Upper lobe of right lung (tissue), 1 donor: ENCODE measurements around the gene TCF7L1. TPM values are rescaled to one million over a fixed set of nuclear protein-coding genes. Genes with fewer than 3 reads are reported as not detected.
"Not testable (repeated sequence)": the region's sequence is repeated elsewhere in the genome, so short reads cannot be mapped to it uniquely, and the experiment has no call there.

Experiments used
- ATAC-seq: fragments of 200-7000 bp; cut with Tn5 transposase; one replicate; pipeline ENCODE4 v1.9.1; 2020; ENCODE audit warnings: mild to moderate bottlenecking, moderate library complexity
- DNase-seq: peaks from one replicate; pipeline ENCODE4 v3.0.0-alpha.2; 2020
- H3K27ac ChIP-seq: fragments of 200-600 bp; one replicate; pipeline ENCODE4 v1.8.0; 2022
- H3K27me3 ChIP-seq: fragments of 200-600 bp; one replicate; pipeline ENCODE4 v1.8.0; 2022; ENCODE audit warnings: mild to moderate bottlenecking
- H3K36me3 ChIP-seq: fragments of 200-600 bp; one replicate; pipeline ENCODE4 v1.8.0; 2022
- H3K4me1 ChIP-seq: fragments of 200-600 bp; one replicate; pipeline ENCODE4 v1.8.0; 2022
- H3K4me3 ChIP-seq: fragments of 200-600 bp; one replicate; pipeline ENCODE4 v1.8.0; 2022; ENCODE audit warnings: mild to moderate bottlenecking
- H3K9me3 ChIP-seq: fragments of 200-600 bp; one replicate; pipeline ENCODE4 v1.8.0; 2022
- intact Hi-C: fragments of 100-400 bp; cut with DNase I; formaldehyde crosslinking; loops from one replicate; pipeline ENCODE4 v1.11.0; 2022
- total RNA-seq: library from RNA; stranded (reverse); fragmentation: NEBNext Ultra II Directional; extraction: Animal tissue kit (Norgen Biotek cat#: 25700); gene quantifications from one replicate; pipeline ENCODE4 v1.2.1, GENCODE V29; 2021
- TF ChIP-seq, protein P1 (sequence below): fragments of 200-600 bp; IDR thresholded peaks from one replicate; pipeline ENCODE4 v1.8.0; 2022; ENCODE audit warnings: antibody characterized with exemption
- donor health status: DM: no; HTN: yes; CAD: no; lungs with severe emphysema.

Gene TCF7L1
- total RNA-seq, 1 donor from 2014 or later, result 21.1 TPM

GRCh38 chr2:85329181-85329651 lies 196.0 kb downstream of the TCF7L1 start:
- TF ChIP-seq, protein P1, sequence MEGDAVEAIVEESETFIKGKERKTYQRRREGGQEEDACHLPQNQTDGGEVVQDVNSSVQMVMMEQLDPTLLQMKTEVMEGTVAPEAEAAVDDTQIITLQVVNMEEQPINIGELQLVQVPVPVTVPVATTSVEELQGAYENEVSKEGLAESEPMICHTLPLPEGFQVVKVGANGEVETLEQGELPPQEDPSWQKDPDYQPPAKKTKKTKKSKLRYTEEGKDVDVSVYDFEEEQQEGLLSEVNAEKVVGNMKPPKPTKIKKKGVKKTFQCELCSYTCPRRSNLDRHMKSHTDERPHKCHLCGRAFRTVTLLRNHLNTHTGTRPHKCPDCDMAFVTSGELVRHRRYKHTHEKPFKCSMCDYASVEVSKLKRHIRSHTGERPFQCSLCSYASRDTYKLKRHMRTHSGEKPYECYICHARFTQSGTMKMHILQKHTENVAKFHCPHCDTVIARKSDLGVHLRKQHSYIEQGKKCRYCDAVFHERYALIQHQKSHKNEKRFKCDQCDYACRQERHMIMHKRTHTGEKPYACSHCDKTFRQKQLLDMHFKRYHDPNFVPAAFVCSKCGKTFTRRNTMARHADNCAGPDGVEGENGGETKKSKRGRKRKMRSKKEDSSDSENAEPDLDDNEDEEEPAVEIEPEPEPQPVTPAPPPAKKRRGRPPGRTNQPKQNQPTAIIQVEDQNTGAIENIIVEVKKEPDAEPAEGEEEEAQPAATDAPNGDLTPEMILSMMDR, result no peak
- Histone ChIP-seq H3K27me3 (no peaks in the 10 kb centered on the region), H3K27ac (no peak overlapping the region), H3K9me3 (no peaks in the 10 kb centered on the region), H3K4me1 (peaks cover 24% of the 10 kb centered on the region), H3K4me3 (no peak overlapping the region), H3K36me3 (peaks cover 14% of the 10 kb centered on the region)
- intact Hi-C loops, result no loop called here
- ATAC-seq (no peak), DNase-seq (no peak)

DNA sequence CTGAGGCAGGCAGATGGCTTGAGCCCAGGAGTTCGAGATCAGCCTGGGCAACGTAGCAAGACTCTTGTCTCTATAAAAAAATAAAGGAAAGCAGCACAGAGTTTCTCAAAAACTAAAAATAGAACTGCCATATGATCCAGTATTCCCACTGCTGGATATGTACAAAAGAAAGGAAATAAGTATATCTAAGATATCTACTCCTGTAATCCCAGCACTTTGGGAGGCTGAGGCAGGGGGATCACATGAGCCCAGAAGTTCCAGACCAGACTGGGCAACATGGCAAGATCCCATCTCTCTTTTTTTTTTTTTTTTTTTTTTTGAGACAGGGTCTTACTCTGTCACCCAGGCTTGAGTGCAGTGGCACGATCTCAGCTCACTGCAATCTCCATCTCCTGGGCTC lies 196.5 kb downstream of the TCF7L1 start:
- DNase-seq, H3K9me3 ChIP-seq, H3K27me3 ChIP-seq, H3K4me3 ChIP-seq, intact Hi-C loops, H3K36me3 ChIP-seq, ATAC-seq, H3K27ac ChIP-seq: not testable (repeated sequence)
- peaks cover 19% of the 10 kb centered on the region for H3K4me1 ChIP-seq

DNA sequence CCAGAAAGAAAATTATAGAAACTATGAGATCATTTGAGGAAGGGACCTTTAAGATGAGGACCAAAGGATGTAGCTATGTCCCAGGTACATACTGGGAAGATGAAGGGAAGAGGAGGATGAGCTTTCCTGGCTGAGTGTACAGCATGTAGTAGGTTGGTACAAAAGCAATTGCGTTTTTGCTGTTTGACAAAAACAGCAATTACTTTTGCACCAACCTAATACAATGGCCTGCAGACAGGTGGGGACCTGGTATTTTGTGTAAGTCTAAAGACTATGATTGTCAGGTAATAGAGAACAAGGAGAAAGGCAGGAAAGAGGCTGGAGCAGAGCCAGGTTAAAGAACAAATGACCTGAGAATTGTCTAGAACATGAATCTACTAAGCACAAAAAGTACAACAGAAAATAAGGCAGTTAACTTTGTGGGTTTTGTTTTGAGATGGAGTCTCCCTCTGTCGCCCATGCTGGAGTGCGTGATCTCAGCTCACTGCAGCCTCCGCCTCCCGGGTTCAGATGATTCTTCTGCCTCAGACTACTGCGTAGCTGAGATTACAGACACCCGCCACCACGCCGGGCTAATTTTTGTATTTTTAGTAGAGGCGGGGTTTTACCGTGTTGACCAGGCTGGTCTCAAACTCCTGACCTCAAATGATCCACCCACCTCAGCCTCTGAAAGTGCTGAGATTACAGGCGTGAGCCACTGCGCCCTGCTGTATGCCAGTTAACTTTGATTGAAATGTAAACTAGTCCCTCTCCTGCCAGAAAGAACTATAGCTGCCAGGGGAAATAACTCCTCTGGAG lies 197.8 kb downstream of the TCF7L1 start:
- ATAC-seq (no peak), DNase-seq (no peak)
- Histone ChIP-seq H3K9me3 (no peaks in the 10 kb centered on the region), H3K27ac (no peak overlapping the region), H3K4me3 (no peak overlapping the region), H3K4me1 (peaks cover 6% of the 10 kb centered on the region), H3K27me3 (no peaks in the 10 kb centered on the region), H3K36me3 (no peaks in the 10 kb centered on the region)
- TF ChIP-seq, protein P1, result no peak
- intact Hi-C loops, result no loop called here

- H3K36me3 ChIP-seq, H3K27me3 ChIP-seq, intact Hi-C loops, DNase-seq, H3K4me3 ChIP-seq, H3K4me1 ChIP-seq, H3K9me3 ChIP-seq, ATAC-seq, H3K27ac ChIP-seq: not testable (repeated sequence)
Measured at GRCh38 chr2:85333877-85334276, 200.7 kb downstream of the TCF7L1 start.

- intact Hi-C loops, result no loop called here
- H3K9me3 ChIP-seq, result no peaks in the 10 kb centered on the region
- TF ChIP-seq, protein P1, result no peak
- H3K27me3 ChIP-seq, result no peaks in the 10 kb centered on the region
- no peaks in the 10 kb centered on the region for H3K4me1 ChIP-seq
- no peak overlapping the region for H3K4me3 ChIP-seq
- ATAC-seq (no peak), DNase-seq (no peak)
- H3K27ac ChIP-seq, result no peak overlapping the region
- no peaks in the 10 kb centered on the region for H3K36me3 ChIP-seq
Measured at GRCh38 chr2:85334928-85335327, 201.7 kb downstream of the TCF7L1 start.

DNA sequence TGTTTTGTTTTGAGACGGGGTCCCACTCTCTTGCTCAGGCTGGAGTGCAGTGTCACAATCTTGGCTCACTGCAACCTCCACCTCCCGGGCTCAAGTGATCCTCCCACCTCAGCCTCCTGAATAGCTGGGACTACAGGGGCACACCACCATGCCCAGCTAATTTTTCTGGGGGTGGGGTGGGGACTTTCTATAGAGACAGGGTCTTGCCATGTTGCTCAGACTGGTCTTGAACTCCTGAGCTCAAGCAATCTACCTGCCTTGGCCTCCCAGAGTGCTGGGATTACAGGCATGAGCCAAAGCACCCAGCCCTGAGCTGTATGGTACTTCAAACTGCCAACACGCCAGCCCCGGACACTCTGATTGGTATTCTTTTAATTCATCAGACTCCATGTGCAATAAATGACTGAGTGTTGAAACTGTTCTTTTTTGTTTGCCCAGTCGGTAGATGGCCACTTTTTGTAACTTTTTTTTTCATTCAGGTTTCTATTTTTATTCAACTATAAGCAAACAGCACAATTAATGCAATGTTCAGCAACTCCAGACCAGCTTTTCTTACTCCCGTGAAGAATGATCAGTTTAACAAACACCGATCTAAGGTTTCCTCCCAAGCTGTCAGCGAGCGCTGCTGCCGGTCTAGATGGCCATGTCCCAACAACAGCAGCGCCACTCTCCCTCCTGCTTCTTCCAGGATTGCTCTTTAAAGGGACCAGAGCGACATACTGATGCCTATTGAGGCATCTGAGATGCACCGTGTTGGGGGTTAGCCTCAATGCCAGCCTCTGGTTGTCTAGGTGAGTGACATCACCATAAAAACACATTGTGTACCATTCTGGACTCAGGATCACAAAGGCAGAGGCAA lies 207.1 kb downstream of the TCF7L1 start:
- H3K27ac ChIP-seq, result no peak overlapping the region
- ATAC-seq (peak; percentile 72), DNase-seq (no peak)
- no peaks in the 10 kb centered on the region for H3K4me1 ChIP-seq
- H3K27me3 ChIP-seq, result no peaks in the 10 kb centered on the region
- H3K4me3 ChIP-seq, result no peak overlapping the region
- intact Hi-C loops, result no loop called here
- H3K9me3 ChIP-seq, result no peaks in the 10 kb centered on the region
- peaks cover 14% of the 10 kb centered on the region for H3K36me3 ChIP-seq
- TF ChIP-seq, protein P1, result no peak
